GM13976 (cell line): ENCODE data around the gene GMIP.

Source experiments
- DNase-seq: peaks from one replicate; pipeline ENCODE4 v3.0.0; 2012; ENCODE audit warnings: low spot score
- in situ Hi-C: fragments of 300-500 bp; cut with MboI; formaldehyde crosslinking; loops from one replicate; pipeline ENCODE4 v1.12.0; 2022; ENCODE audit warnings: low sequenced_read_pairs, mixed read lengths, inconsistent platforms; ENCODE audit not compliant: unreplicated experiment
- TF ChIP-seq, protein P1 (sequence below): IDR thresholded peaks from 2 replicates; pipeline ENCODE4 v1.5.1; 2012; ENCODE audit warnings: borderline replicate concordance, mild to moderate bottlenecking; ENCODE audit not compliant: insufficient read depth; ENCODE audit errors: extremely low read depth, missing control alignments, control extremely low read depth

The GMIP gene

DNA sequence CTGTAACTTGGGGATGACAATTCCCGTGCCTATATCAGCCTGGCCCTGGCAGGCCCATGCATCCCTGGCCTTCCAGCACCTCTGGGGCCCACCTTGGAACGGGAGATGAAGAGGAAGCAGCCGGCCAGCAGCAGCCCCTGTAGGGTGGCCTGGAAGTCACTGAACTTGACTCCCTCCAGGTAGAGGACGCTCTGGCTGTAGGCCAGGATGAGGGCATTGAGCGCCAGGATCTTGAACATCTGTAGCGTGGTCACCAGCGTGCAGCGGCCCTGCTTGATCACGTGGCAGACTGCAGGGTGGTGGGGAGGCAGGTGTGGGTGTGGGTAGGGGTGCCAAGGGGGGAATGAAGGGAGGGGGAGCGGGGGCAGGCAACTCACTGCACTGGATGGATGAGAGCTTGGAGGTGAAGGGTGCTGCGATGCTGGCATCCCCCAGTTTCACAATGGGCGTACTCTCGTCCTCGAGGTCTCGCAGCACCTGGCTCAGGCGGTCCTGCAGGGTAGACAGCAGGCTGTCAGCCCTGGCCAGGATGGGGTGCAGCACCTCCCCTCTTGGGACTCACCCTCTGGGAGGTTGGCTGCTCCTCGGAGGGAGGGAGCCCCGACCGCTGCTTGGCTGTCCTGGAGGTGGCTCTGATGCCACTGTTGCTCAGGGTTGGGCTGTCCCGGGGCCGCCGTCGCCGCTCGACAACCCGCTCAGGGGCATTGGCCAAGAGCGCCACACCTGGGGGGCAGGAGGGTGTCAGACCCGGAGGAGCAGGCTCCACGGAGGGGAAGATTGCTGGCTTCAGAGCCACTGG, 3.8 kb upstream of the GMIP start:
- no peak for DNase-seq
- in situ Hi-C loops, result loop anchor here (25.0 kb wide), 1 partner anchor 285 kb away; no protein-coding TSS in a partner anchor
- TF ChIP-seq, protein P1, sequence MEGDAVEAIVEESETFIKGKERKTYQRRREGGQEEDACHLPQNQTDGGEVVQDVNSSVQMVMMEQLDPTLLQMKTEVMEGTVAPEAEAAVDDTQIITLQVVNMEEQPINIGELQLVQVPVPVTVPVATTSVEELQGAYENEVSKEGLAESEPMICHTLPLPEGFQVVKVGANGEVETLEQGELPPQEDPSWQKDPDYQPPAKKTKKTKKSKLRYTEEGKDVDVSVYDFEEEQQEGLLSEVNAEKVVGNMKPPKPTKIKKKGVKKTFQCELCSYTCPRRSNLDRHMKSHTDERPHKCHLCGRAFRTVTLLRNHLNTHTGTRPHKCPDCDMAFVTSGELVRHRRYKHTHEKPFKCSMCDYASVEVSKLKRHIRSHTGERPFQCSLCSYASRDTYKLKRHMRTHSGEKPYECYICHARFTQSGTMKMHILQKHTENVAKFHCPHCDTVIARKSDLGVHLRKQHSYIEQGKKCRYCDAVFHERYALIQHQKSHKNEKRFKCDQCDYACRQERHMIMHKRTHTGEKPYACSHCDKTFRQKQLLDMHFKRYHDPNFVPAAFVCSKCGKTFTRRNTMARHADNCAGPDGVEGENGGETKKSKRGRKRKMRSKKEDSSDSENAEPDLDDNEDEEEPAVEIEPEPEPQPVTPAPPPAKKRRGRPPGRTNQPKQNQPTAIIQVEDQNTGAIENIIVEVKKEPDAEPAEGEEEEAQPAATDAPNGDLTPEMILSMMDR, result no peak

DNA sequence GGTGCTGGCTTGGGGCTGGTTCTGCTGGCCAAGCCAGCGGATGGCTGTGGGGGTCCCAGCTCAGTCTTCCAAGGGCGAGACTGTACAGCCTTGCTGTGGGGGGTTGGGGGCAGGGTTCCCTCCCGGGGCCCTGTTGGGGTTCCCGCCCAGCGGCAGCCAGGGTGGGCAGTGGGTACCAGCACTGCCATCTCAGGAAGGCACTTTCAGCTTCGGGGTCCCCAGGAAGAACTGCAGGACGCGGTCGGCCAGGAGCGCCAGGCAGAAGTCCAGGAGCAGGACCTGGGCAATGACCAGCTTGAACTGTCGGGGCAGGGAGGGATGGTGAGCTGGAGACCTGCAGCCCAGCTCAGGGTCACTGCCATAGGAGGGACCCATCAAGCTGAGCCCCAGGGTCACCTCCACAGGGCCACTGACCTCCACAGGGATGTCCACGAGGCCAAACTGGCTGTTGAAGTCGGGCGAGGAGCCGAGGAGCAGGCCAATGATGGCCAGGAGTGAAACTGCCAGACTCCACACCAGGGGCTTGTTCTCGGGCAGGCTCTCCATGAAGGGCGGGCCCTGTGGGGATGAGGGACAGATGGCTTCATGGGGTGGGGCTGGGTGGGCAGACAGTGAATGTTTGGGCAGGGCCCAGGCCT, 1.9 kb upstream of the GMIP start:
- in situ Hi-C loops, result loop anchor here (25.0 kb wide), 1 partner anchor 283 kb away; no protein-coding TSS in a partner anchor
- no peak for DNase-seq
- TF ChIP-seq, protein P1, result no peak

DNA sequence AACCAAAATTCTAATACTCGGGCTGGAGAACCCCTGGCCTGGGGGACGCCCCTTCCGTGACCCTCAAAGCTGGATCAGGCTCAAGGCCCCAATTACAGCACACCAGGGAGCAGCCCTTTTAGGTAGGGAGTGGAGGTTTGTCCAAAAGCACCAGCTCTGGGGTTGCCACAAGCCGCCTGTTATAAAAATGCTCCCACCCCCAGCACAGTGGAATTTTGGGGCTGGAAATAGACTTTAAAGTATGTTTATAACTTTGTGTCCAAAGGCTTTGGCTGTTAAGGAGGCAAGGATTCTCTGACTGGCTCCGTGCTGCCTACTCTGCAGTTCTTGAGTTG, 564 bp upstream of the GMIP start:
- DNase-seq, result no peak
- in situ Hi-C loops, result loop anchor here (5.0 to 25.0 kb wide), 2 partner anchors 107 to 282 kb away; partner anchors contain the start of gene CILP2
- TF ChIP-seq, protein P1, result no peak

DNA sequence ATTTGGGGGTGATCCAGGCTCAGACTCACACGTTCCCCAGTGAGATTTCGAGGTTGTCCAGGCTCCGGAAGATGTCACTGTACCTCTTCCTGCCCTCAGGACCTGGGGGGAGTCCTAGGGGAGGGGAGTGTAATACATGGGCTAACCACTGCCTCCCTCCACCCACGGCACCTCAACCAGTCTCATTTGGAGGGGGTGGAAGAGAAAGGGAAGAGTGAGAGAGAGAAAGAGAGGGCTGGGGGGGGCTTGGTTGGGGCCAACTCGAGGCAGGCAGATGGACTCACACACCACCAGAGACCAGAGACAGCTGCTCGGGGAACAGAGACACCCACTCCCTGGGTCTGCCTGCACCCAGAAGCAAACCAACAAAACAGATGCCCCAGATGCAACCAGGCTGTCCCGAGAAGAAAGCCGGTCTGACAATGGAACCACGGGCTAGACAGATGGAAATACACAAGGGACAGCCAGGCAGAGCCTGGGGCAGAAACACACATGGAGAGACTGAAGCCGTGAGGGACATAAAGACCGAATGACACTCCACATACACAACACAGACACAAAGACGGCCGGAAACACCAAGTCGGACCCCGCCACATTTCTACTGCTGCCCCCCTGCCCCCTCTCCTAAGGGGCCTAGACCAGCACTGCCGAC, 825 bp downstream of the GMIP start:
- peak; percentile 77 for DNase-seq
- TF ChIP-seq, protein P1, result no peak
- in situ Hi-C loops, result loop anchor here (5.0 to 25.0 kb wide), 2 partner anchors 105 to 280 kb away; partner anchors contain the start of gene CILP2

DNA sequence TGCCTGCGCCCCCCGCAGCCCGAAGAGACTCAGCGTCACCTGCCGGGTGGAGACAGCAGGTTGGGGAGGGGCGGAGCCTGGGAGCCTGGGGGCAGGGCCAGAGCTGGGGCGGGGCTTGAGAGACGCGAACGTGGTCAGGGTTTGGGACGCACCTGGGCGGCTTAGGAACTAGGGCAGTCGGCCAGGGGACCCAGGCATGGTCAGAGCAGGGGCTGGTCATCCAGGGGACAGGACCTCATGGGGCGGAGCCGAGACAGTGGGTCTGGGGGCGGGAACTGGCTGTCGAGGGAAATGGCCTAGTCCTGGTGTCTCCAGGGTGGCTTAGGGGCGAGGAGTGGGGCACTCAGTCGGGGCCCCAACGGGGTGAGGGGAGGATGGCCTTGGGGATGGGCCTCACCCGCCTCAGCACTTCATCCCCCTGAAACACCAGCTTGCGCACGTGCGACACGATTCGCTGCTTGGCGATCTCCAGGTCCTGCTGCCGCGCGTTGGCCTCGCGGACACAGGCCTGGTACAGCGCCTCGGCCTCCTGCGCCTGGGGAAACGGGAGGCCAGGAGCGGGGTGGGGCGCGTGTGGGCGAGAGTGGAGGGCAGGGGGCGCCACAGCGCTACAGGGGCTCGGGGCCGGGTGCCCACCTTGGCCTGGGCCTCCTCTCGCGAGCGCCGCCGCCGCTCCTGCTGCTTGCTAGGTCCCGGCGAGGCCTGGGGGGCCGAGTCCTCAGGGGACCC, 5.8 kb downstream of the GMIP start:
- TF ChIP-seq, protein P1, result no peak
- DNase-seq, result no peak
- in situ Hi-C loops, result loop anchor here (25.0 kb wide), 1 partner anchor 275 kb away; no protein-coding TSS in a partner anchor

DNA sequence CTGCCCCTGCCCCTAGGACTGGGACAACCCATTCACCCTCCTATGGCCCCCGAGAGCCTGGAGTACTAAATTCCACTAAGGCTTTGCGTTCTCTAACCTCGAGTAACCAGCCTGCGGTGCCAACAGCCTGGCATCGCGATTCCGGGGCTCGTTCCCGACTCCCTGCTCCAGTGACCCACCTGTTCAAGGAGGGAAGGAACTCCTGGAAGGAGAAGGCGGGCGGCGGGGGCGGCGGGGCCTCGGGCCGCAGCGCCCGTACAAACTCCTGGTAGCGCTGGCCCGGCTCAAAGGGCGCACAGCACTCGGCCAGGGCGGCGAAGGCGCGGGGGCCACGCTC, 6.3 kb downstream of the GMIP start:
- in situ Hi-C loops, result loop anchor here (25.0 kb wide), 1 partner anchor 275 kb away; no protein-coding TSS in a partner anchor

More for the DNA sequence above, 6.3 kb downstream of the GMIP start:
- no peak for DNase-seq
- TF ChIP-seq, protein P1, result no peak
